Measurements from ENCODE around the gene AKAP13. TPM values are rescaled to one million over a fixed set of nuclear protein-coding genes. Genes with fewer than 3 reads are reported as not detected.

The AKAP13 gene
- polyA plus RNA-seq, 1 experiment = 15.5 TPM

DNA sequence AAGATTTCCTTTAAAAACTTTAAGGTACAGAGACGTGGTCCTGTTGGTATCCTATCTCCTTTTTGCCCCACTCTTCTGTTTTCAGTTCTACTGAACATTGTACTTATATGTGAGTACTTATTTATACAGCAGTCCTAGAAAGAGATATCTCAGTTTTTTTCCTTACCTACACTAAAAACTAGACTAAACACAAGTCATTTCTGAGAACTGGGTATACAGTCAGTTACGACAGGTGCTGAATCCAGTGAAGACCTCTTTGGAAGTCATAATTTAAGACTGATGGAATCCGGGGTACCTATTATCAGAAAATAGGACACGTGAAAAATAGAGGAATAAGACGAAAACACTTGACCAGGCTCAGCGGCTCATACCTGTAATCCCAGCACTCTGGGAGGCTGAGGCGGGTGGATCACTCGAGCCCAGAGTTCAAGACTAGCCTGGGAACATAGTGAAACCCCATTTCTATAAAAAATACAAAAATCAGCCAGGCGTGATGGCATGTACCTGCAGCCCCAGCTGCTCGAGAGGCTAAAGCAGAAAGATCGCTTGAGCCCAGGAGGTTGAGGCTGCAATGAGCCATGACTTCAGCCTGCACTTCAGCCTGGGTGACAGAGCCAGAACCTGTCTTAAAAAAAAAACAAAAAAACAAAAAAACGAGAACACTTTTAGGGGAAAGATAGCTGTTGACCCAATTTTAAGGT lies 338.0 kb downstream of the AKAP13 start:
- DNase-seq (ENCODE audit: low read depth, low spot score) = no peak
- H3K27me3 ChIP-seq (ENCODE audit: control insufficient read depth, insufficient read depth, low read length) = no peaks in the 10 kb centered on the region
- no peak overlapping the region for H3K4me3 ChIP-seq (ENCODE audit: low read depth, low read length)
- no peaks in the 10 kb centered on the region for H3K9me3 ChIP-seq (ENCODE audit: control insufficient read depth, insufficient read depth, low read length)
- TF ChIP-seq, protein P1, sequence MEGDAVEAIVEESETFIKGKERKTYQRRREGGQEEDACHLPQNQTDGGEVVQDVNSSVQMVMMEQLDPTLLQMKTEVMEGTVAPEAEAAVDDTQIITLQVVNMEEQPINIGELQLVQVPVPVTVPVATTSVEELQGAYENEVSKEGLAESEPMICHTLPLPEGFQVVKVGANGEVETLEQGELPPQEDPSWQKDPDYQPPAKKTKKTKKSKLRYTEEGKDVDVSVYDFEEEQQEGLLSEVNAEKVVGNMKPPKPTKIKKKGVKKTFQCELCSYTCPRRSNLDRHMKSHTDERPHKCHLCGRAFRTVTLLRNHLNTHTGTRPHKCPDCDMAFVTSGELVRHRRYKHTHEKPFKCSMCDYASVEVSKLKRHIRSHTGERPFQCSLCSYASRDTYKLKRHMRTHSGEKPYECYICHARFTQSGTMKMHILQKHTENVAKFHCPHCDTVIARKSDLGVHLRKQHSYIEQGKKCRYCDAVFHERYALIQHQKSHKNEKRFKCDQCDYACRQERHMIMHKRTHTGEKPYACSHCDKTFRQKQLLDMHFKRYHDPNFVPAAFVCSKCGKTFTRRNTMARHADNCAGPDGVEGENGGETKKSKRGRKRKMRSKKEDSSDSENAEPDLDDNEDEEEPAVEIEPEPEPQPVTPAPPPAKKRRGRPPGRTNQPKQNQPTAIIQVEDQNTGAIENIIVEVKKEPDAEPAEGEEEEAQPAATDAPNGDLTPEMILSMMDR (IDR thresholded peaks at IDR 0.05; ENCODE audit: low read depth, low read length) = no peak
- no peak overlapping the region for H3K27ac ChIP-seq (ENCODE audit: low read depth, low read length)
- POLR2A ChIA-PET = interaction anchor here (1.0 kb wide), 1 partner anchor 16 kb away, joined by 3 read pairs; no protein-coding TSS in a partner anchor
- CTCF ChIA-PET = no interaction called here

DNA sequence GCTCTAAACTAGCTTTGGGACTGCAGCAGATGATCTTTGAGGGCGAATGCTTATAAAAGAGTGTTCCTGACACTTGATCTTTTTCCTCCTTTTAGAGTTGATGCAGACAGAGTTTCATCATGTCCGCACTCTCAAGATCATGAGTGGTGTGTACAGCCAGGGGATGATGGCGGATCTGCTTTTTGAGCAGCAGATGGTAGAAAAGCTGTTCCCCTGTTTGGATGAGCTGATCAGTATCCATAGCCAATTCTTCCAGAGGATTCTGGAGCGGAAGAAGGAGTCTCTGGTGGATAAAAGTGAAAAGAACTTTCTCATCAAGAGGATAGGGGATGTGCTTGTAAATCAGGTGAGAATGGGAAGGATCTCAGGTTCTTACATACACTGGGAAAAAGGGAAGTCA lies 338.6 kb downstream of the AKAP13 start:
- TF ChIP-seq, protein P1 (IDR thresholded peaks at IDR 0.05; ENCODE audit: low read depth, low read length) = no peak
- no peak for DNase-seq (ENCODE audit: low read depth, low spot score)
- no peaks in the 10 kb centered on the region for H3K27me3 ChIP-seq (ENCODE audit: control insufficient read depth, insufficient read depth, low read length)
- no peak overlapping the region for H3K27ac ChIP-seq (ENCODE audit: low read depth, low read length)
- ChIA-PET CTCF (interaction anchor here (1.2 kb wide), 1 partner anchor 11 kb away, joined by 3 read pairs; no protein-coding TSS in a partner anchor), POLR2A (interaction anchor here (1.0 kb wide), 1 partner anchor 17 kb away, joined by 3 read pairs; no protein-coding TSS in a partner anchor)
- no peaks in the 10 kb centered on the region for H3K9me3 ChIP-seq (ENCODE audit: control insufficient read depth, insufficient read depth, low read length)
- H3K4me3 ChIP-seq (ENCODE audit: low read depth, low read length) = no peak overlapping the region

DNA sequence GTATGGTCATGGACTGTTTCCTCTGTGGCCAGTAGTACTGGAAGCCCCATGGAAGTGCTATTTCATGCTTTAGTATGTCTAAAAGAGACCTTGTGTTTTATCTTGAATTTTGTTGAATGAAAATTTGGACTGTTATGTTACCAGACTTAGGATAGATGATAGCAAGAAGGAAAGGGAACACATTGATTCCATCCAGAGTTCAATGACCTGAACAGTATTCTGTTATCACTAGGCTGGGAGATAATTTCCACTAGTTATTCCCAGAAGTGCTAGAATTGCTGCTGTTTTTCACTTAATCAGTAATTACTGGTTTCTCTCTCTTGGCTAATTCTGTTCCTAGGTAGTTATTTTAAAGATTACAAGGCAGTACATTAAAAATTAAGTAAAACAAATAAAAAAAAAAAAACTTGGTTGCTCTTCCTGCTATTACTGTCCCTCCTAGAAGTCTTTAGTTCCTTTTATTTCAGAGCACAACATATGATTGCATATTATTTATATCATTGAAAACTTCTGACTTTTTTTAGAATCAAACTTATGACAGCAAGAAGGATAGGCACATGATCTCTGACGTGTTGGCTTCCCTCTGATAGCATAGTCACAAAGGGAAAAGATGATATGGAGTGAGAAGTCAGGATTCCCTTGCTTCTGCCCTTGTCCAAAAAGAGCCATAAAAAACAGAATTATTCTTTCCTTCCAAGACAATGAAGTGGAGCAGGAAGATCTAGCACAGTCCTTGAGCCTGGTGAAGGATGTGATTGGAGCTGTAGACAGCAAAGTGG lies 342.2 kb downstream of the AKAP13 start:
- no peak for DNase-seq (ENCODE audit: low read depth, low spot score)
- no peaks in the 10 kb centered on the region for H3K9me3 ChIP-seq (ENCODE audit: control insufficient read depth, insufficient read depth, low read length)
- TF ChIP-seq, protein P1 (IDR thresholded peaks at IDR 0.05; ENCODE audit: low read depth, low read length) = no peak
- H3K27ac ChIP-seq (ENCODE audit: low read depth, low read length) = no peak overlapping the region
- H3K27me3 ChIP-seq (ENCODE audit: control insufficient read depth, insufficient read depth, low read length) = no peaks in the 10 kb centered on the region
- POLR2A ChIA-PET = no interaction called here
- CTCF ChIA-PET = interaction anchor here (2.1 kb wide), 1 partner anchor 118 kb away, joined by 9 read pairs; no protein-coding TSS in a partner anchor
- H3K4me3 ChIP-seq (ENCODE audit: low read depth, low read length) = no peak overlapping the region

DNA sequence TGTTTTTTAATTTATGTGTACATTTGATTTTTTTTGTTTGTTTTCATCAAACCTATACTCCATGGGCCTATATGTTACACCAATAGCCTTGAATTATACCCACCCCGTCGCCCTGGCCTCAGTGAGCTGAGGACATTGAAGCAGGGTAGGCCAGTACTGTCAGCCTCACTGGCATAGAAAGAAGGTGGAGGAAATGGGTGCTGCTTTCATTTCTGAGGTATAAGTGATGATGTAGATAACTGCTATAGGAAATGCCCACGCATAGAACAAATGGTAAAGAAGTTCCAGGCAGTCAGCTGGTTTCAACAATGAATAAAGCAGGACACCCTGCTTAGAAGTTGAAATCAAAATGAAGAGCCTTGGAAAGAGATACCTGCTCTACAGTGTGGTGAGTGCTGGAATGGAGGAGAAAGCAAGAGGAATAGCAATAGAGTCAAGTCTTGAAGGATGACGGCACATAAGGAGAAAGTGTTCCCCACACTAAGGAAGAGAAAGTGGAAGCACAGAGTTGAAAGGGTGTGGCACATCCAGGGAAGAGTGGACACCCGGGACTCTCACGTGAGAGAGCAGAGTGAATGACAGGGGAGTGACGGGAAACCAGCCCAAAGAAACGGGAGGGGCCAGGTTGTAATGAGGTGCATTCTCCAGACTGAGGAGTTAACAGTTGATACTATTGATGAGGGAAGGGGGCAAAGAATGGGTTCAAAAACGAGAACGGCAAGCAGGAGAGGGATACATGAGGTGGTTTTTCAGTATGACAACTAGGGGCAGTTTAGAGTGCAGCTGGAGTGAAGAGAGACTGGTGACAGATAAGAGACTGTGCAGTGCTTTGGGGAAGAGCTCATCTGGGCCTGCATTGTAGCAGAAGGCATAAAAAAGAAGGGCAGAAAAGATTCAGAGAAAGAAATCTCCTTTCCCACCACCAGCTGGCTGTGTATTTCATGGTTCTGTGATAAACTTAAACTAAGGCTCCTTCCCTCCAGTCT lies 343.9 kb downstream of the AKAP13 start:
- POLR2A ChIA-PET = no interaction called here
- H3K27ac ChIP-seq (ENCODE audit: low read depth, low read length) = no peak overlapping the region
- H3K9me3 ChIP-seq (ENCODE audit: control insufficient read depth, insufficient read depth, low read length) = no peaks in the 10 kb centered on the region
- no peak for DNase-seq (ENCODE audit: low read depth, low spot score)
- no peaks in the 10 kb centered on the region for H3K27me3 ChIP-seq (ENCODE audit: control insufficient read depth, insufficient read depth, low read length)
- TF ChIP-seq, protein P1 (IDR thresholded peaks at IDR 0.05; ENCODE audit: low read depth, low read length) = no peak
- CTCF ChIA-PET = interaction anchor here (1.4 to 2.1 kb wide), 3 partner anchors 107 to 428 kb away, joined by 3 to 9 read pairs (median 4); no protein-coding TSS in a partner anchor
- no peak overlapping the region for H3K4me3 ChIP-seq (ENCODE audit: low read depth, low read length)

Measured in AG04450 (cell line).